GM19239 (cell line): Measurements from ENCODE around the gene CCDC9.
"Not testable (repeated sequence)": the region's sequence is repeated elsewhere in the genome, so short reads cannot be mapped to it uniquely, and the experiment has no call there.

ENCODE experiments used
- DNase-seq: peaks from one replicate; pipeline ENCODE4 v3.0.0; 2011; ENCODE audit warnings: low spot score; ENCODE audit not compliant: insufficient read length
- FAIRE-seq: peaks from 2 replicates; lab custom pipeline; 2011; peaks lifted over from hg19 to GRCh38; lab: Jason Lieb, UNC

The CCDC9 gene

DNA sequence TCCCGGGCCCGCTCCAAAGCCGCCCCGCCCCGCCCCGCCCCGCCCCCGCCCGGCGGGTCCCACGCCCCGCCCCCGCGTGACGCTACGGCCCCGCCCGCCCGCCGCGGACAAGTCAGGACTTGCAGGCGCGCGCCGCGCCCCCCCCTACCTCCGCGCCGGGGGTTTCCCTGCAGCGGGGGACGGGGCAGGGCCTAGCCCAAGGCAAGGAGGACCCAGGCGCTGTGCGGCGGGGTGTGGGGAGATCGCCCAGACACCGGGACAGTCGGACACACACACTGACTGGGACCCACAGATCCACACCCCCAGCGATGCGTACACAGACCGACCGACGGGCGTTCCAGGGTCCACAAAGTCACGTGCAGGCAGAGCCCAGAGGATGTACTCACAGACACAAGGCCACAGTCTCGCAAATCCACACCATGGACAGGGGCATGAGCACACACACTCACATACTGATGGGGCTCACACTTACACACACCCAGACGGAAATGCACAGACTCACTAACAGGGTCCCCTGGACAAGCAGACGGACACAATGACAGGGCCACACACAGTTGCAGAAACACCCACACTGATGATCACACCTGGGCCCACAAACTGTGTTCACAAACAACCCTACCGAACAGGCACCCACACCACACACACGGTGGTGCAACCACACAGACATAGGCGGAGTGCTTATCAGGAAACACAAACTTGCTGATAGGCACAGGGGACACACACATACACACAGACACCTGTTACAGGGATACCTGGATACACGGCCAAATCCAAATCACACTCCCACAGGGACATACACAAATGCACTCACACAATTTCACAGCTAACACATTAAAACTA lies 24.9 kb upstream of the CCDC9 start:
- peak; percentile 37 for FAIRE-seq
- no peak for DNase-seq

DNA sequence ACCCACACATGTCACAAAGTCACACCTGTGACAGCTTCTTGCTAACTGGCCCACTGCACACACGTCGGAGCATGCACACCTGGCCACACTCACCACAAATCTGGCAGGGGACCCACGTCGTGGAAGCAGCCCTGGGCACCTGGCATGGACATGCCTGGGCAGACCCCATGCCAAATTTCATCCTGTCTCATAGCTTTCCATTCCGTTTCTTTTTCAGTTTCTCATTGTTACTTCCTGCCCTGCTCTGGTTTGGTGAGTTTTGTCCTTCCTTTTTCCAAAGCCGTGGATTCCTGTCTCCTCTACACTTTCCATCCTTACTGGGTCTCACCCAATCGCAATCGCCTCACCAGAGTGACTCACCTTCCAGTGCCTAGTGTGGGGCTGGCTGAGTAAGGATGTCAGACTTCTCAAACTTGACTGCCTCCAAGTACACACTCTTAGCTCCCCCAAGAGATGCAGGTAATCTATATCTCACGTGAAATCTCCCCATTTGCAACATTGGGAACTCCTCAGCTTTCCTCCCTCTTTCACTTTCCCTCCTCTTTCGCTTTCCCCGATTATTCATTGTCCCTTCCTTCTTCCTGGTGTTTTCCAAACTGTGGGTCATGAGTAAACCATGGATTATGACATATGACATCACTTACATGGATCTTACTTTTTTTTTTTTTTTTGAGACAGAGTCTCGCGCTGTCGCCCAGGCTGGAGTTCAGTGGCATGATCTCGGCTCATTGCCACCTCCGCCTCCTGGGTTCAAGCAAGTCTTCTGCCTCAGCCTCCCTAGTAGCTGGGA lies 23.7 kb upstream of the CCDC9 start:
- FAIRE-seq (peak; percentile 40), DNase-seq (no peak)

DNA sequence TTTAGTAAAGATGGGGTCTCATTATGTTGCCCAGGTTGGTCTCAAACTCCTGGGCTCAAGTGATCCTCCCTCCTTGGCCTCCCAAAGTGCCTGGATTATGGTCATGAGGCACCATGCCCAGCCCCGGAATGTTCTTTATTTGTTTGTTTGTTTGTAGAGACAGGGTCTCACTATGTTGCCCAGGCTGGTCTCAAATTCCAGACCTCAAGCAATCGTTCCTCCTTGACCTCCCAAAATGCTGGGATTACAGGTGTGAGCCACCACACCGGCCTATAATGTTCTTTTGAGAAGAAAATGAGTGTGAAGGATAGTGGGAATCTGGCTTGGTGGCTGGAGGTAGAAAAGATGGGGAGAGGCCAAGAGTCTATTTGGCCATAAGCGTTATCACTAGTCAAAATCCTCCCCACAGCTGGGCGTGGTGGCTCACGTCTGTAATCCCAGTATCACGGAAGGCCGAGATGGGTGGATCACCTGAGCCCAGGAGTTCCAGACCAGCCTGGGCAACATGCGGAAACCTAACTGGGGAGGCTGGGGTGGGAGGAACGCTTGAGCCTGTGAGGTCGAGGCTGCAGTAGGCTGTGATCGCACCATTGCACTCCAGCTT lies 20.2 kb upstream of the CCDC9 start:
- FAIRE-seq: no peak
- no peak for DNase-seq

- FAIRE-seq (no peak), DNase-seq (no peak)
Measured at GRCh38 chr19:47239152-47239551, 17.2 kb upstream of the CCDC9 start.

DNA sequence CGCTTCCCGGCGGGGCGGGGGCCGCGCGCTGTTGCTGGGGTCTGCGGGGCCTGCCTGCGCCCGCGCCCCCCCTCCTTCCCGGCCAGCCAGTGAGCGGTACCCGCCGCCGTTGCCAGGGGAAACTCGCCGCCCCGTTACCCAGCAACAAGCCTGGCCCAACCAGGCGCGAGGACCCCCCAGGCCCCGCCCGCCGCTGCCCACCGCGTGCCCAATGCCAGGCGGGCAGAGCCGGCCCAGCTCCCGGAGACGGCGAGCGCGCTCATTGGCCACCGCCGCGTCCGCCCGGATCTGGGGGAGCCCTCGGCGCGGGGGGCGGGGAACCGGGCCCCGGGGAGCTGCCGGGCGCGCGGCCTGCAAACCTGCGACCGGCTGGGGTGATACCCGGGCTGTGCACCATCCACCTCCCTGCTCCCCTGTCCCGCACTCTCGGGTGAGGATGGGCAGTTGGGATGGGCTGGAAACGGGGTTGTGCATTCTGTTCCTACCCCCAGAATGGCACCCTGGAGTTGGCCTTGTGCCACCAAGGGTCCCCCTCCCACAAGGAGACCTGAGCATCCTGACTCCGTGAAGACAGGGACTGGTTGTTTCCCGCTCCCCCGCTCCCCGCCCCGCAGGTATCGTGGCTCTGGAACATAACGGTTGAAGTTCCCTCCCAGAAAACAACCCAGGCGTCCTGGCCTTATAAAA lies 16.6 kb upstream of the CCDC9 start:
- FAIRE-seq (no peak), DNase-seq (no peak)

- DNase-seq: no peak
- FAIRE-seq: no peak
Measured at GRCh38 chr19:47240556-47240955, 15.8 kb upstream of the CCDC9 start.

- FAIRE-seq: no peak
- DNase-seq: no peak
Measured at GRCh38 chr19:47240996-47241918, 15.1 kb upstream of the CCDC9 start.

DNA sequence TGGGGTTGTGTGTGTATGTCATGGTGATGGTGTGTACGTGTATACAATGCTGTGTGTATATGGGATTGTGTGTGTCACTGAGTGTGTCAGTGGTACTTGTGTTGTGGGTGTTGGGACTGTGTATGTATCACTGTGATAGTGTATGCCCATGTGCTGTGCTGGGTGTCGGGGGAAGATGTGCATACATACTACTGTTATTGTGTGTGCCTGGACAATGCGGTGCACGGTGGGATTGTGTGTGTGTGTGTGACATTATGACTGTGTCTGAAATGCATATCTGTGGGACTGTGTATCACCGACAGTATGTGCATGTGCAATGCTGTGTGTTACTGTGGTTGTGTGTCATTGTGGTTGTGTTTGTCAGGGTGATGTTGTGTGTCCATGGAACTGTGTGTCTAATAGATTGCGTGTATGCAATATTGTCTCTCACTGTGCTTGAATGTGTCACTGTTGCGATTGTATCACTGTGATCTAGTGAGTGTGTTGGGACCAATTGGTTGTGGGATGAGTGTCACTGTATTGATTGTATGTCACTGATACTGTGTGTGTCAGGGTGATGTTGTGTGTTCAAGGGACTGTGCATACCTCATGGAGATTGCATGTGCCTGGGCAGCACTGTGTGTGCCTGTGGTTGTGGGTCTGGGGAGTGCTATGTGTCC lies 14.3 kb upstream of the CCDC9 start:
- DNase-seq (no peak), FAIRE-seq (no peak)

- no peak for DNase-seq
- no peak for FAIRE-seq
Measured at GRCh38 chr19:47243364-47243775, 13.0 kb upstream of the CCDC9 start.

GRCh38 chr19:47243776-47244547 lies 12.4 kb upstream of the CCDC9 start:
- FAIRE-seq (peak; percentile 18), DNase-seq (peak; percentile 92)

- FAIRE-seq: peak; percentile 42
Measured at GRCh38 chr19:47247308-47247990, 8.9 kb upstream of the CCDC9 start.

GRCh38 chr19:47253016-47253415 lies 3.3 kb upstream of the CCDC9 start:
- FAIRE-seq, DNase-seq: not testable (repeated sequence)

More at GRCh38 chr19:47247308-47247990, 8.9 kb upstream of the CCDC9 start:
- DNase-seq: no peak

- DNase-seq (no peak), FAIRE-seq (no peak)
Measured at GRCh38 chr19:47253467-47253881, 2.9 kb upstream of the CCDC9 start.

DNA sequence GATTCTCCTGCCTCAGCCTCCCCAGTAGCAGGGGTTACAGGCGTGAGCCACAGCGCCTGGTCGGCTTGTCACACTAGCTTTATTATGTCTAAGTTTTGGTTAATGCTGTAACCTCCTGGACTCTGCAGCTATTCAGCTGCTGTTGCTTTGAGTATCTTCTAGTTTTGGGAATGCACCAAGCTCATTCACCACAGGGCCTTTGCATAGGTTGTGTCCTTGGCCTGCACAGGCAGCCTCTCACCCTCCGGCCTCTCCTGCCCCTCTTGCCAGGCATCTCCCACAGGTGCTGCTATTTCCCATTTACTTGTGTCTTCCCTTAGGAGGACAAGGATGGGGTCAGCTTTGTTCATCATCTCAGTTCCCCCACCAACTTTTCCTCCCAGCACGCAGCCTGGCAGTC lies 2.4 kb upstream of the CCDC9 start:
- no peak for FAIRE-seq
- no peak for DNase-seq

DNA sequence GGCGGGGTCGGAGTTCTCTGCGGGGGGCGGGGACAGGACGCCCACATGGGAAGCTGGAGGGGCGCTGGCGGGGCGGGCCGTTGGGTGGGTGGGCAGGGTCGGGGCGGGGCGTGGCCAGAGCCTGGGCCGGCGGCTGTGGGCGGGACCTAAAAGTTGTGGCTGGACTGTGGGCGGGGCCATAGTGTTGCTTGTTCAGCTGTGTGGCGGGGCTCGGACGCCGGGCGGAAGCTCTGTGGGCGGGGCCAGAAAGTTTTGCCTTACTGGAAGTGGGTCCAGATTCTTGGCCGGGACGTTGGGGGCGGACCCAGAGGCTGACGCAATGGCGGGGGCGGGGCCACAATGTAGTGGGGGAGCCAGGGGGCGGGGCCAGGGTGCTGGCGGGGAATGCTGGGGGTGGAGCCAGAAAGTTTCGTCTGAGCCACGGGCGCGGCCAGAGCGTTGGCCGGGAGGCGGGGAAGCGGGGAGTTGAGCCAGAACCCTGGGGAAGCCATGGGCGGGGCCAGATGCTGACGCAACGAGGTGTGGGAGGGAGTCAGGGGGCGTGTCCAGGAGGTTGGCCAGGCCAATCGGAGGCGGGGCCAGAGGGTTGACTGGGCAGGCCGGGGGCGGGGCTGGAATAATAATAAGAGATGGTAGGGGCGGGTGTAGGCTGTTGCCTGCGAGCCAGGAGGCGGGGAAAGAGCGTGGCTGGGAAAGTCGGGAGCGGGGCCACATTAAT lies 527 bp downstream of the CCDC9 start:
- FAIRE-seq (peak; percentile 100), DNase-seq (peak; percentile 95)

GRCh38 chr19:47257411-47258169 lies 1.3 kb downstream of the CCDC9 start:
- DNase-seq: no peak
- FAIRE-seq: no peak
